Measurements from ENCODE around the gene NABP1.

Gene NABP1

GRCh38 chr2:191706791-191707190 lies 28.9 kb downstream of the NABP1 start:
- no peak for DNase-seq (ENCODE audit: low spot score)
- no peak overlapping the region for H3K27ac ChIP-seq
- TF ChIP-seq, protein P1, sequence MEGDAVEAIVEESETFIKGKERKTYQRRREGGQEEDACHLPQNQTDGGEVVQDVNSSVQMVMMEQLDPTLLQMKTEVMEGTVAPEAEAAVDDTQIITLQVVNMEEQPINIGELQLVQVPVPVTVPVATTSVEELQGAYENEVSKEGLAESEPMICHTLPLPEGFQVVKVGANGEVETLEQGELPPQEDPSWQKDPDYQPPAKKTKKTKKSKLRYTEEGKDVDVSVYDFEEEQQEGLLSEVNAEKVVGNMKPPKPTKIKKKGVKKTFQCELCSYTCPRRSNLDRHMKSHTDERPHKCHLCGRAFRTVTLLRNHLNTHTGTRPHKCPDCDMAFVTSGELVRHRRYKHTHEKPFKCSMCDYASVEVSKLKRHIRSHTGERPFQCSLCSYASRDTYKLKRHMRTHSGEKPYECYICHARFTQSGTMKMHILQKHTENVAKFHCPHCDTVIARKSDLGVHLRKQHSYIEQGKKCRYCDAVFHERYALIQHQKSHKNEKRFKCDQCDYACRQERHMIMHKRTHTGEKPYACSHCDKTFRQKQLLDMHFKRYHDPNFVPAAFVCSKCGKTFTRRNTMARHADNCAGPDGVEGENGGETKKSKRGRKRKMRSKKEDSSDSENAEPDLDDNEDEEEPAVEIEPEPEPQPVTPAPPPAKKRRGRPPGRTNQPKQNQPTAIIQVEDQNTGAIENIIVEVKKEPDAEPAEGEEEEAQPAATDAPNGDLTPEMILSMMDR (IDR thresholded peaks at IDR 0.05), result no peak

DNA sequence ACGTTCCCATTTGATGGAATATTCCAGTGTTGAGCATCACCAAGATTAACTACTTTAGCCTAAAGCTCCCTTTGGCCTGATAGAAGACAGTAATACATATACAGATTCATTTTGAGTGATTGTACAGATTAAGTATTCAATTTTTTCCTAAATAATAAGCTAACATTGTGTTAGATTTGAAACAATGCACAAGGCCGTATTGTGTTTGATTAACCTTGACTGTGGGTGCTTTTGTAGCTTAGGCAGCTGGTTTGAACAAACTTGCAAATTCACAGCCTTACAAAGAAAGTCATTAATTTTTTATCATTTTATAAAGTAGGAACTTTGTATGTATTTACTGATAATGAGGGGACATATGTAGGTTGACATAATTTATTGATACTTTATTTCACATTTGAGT lies 29.6 kb downstream of the NABP1 start:
- TF ChIP-seq, protein P1 (IDR thresholded peaks at IDR 0.05), result no peak
- DNase-seq (ENCODE audit: low spot score), result no peak
- H3K27ac ChIP-seq, result no peak overlapping the region
- H3K4me3 ChIP-seq, result no peak overlapping the region

More at GRCh38 chr2:191706791-191707190, 28.9 kb downstream of the NABP1 start:
- H3K4me3 ChIP-seq, result no peak overlapping the region

GRCh38 chr2:191710411-191710900 lies 32.5 kb downstream of the NABP1 start:
- TF ChIP-seq, protein P1 (IDR thresholded peaks at IDR 0.05), result no peak
- Histone ChIP-seq H3K27ac (no peak overlapping the region), H3K4me3 (no peak overlapping the region)
- DNase-seq (ENCODE audit: low spot score), result no peak

DNA sequence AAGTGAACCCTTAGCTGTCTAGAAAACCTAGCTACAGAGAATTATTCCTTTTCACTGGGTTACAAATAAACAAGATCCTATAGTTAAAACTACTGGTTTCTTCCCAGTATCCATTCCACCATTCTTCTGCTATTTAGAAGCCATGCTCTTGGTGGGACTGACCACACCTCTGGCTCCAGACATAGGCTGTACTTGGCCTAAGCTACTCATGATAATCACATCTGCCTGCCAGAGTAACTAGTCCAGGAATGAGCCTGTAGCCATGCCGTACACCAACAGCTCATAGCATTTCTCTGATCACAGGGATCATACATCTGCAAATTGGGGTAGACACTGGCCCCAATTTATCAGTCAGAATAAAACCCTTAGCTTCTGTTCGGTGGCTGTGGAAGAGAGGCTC lies 33.7 kb downstream of the NABP1 start:
- no peak overlapping the region for H3K27ac ChIP-seq
- no peak overlapping the region for H3K4me3 ChIP-seq
- TF ChIP-seq, protein P1 (IDR thresholded peaks at IDR 0.05), result no peak
- no peak for DNase-seq (ENCODE audit: low spot score)

GRCh38 chr2:191713837-191714236 lies 35.9 kb downstream of the NABP1 start:
- TF ChIP-seq, protein P1 (IDR thresholded peaks at IDR 0.05), result no peak
- Histone ChIP-seq H3K4me3 (no peak overlapping the region), H3K27ac (no peak overlapping the region)
- DNase-seq (ENCODE audit: low spot score), result no peak

- no peak overlapping the region for H3K4me3 ChIP-seq
- no peak for DNase-seq (ENCODE audit: low spot score)
- no peak overlapping the region for H3K27ac ChIP-seq
- TF ChIP-seq, protein P1 (IDR thresholded peaks at IDR 0.05), result no peak
Measured at GRCh38 chr2:191714925-191715324, 37.0 kb downstream of the NABP1 start.

- no peak for DNase-seq (ENCODE audit: low spot score)
- H3K4me3 ChIP-seq, result no peak overlapping the region
- TF ChIP-seq, protein P1 (IDR thresholded peaks at IDR 0.05), result no peak
- no peak overlapping the region for H3K27ac ChIP-seq
Measured at GRCh38 chr2:191715471-191715870, 37.5 kb downstream of the NABP1 start.
